Measurements from ENCODE around the gene COPS7A.

GRCh38 chr12:6747216-6747615, 23.4 kb downstream of the COPS7A start:
- TF ChIP-seq POLR2A (IDR thresholded peaks at IDR 0.05; ENCODE audit: borderline replicate concordance, extremely low read depth, insufficient read depth, insufficient read length) (no peak), CTCF (IDR thresholded peaks at IDR 0.05 in 2 of 3, conservative IDR thresholded peaks at IDR 0.05 in 1 of 3; ENCODE audit: borderline replicate concordance in 1 of 3, insufficient read depth in 1 of 3, low read depth in 2 of 3, low read length in 2 of 3) (no peak), MAX (IDR thresholded peaks at IDR 0.05) (no peak), EGR1 (IDR thresholded peaks at IDR 0.05; ENCODE audit: low read depth) (no peak), CEBPB (IDR thresholded peaks at IDR 0.05; ENCODE audit: low read depth) (no peak), TCF7L2 (IDR thresholded peaks at IDR 0.05; ENCODE audit: borderline replicate concordance, extremely low read depth, insufficient read depth, insufficient read length) (no peak)

Measured in HCT116 (cell line).